ENCODE data around the gene B9D1.

DNA sequence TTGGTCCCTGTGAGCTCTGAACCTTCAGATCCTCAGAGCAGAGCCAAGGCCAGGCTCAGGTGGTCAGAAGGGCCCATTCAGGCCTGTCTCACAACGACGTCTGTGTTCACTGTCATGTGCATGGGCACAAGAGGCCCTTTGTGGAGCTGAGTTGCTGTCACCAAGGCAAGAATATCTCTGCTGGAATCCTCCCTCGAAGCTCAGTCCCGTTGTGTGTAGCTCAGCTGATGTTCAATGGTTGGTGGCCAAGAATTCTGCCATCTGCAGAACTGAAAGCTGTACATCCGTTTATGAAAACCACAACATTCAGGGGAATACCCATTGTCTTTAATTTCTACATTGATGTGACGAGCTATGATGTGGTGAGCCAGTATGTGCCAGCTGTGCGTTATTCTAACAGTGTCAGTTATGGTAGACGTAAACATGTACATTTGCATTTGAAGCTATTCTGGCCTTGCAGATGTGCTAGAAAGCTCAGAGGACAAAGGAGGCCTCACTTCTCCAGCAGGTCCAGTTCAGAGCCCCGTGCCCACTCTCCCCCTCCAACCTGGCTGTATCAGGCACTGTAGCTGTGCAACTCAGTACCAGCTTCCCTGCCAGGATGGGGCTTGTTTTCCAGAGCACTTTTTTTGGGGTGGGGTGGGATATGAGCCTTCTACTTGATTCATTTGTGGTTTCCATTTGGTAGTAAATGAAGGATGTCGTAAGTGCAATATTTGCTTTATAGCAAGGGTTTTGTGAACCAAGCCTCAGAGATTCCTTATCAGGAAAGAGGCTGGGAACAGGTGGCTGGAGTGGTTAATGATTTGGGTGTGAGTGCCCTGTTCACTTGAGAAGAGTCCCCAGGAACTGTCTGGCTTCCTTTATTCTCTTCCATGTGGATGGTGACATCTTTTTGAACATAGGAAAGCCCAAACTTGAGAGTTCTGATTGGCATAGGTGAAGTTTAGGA lies 56.1 kb downstream of the B9D1 start:
- TF ChIP-seq, protein P1, sequence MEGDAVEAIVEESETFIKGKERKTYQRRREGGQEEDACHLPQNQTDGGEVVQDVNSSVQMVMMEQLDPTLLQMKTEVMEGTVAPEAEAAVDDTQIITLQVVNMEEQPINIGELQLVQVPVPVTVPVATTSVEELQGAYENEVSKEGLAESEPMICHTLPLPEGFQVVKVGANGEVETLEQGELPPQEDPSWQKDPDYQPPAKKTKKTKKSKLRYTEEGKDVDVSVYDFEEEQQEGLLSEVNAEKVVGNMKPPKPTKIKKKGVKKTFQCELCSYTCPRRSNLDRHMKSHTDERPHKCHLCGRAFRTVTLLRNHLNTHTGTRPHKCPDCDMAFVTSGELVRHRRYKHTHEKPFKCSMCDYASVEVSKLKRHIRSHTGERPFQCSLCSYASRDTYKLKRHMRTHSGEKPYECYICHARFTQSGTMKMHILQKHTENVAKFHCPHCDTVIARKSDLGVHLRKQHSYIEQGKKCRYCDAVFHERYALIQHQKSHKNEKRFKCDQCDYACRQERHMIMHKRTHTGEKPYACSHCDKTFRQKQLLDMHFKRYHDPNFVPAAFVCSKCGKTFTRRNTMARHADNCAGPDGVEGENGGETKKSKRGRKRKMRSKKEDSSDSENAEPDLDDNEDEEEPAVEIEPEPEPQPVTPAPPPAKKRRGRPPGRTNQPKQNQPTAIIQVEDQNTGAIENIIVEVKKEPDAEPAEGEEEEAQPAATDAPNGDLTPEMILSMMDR (IDR thresholded peaks at IDR 0.05): no peak
- TF ChIP-seq POLR2A (IDR thresholded peaks at IDR 0.05): no peak

Measured in uterus (tissue), 2 donors.